Suprapubic skin (tissue), 4 donors: Measurements from ENCODE around the gene PTPRJ.

ENCODE experiments used
- EP300 ChIP-seq: sonication (generic); formaldehyde crosslinking; IDR thresholded peaks from one replicate; pipeline ENCODE4 v1.6.1; 2017; ENCODE audit warnings: antibody characterized with exemption
- POLR2AphosphoS5 ChIP-seq, 3 donors: sonication (generic); formaldehyde crosslinking; IDR thresholded peaks; one replicate each; pipeline ENCODE4 v1.6.1; 2017; ENCODE audit warnings: antibody characterized with exemption in 3 of 3
- TF ChIP-seq, protein P1 (sequence below), 2 donors: fragments of 200-600 bp in 1 of 2; fragments of 450-650 bp in 1 of 2; sonication (generic) in 1 of 2; IDR thresholded peaks; one replicate each; pipeline ENCODE4 v1.5.1; 2016 to 2019; ENCODE audit warnings: antibody characterized with exemption in 2 of 2, mild to moderate bottlenecking in 1 of 2, moderate library complexity in 1 of 2

DNA sequence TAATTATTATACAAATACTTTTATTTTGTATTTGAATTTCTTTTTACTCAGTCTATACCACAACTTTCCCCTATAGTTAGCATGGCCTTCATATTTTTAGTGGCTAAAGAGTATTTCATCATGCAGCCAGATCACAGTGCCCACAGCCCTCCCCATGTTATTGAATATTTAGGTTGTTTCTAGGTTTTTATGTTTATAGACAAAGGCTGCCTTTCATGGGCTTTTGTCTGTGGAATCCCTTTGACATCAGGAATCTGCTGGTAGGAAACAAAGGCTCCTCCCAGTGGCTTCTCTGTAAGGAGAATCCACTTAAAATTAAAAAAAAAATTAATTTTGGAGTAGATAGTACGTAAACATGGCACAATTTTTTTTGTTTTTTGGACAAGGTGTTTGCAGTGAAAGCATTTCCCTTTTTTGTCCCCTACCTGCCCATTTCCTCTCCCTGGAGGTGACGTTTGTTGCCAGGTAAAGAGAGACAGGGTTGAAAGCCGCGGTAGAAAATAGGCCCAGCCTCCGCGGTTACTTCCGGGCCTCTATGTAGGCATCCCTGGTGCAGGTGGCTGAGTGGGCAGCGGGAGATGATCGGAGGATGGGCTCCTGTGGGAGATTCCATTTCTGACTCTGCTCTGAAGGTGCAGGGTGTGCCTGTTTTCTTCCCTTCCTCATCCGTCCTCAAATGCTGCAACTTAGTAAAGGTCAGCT, 154.0 kb downstream of the PTPRJ start:
- TF ChIP-seq, protein P1, sequence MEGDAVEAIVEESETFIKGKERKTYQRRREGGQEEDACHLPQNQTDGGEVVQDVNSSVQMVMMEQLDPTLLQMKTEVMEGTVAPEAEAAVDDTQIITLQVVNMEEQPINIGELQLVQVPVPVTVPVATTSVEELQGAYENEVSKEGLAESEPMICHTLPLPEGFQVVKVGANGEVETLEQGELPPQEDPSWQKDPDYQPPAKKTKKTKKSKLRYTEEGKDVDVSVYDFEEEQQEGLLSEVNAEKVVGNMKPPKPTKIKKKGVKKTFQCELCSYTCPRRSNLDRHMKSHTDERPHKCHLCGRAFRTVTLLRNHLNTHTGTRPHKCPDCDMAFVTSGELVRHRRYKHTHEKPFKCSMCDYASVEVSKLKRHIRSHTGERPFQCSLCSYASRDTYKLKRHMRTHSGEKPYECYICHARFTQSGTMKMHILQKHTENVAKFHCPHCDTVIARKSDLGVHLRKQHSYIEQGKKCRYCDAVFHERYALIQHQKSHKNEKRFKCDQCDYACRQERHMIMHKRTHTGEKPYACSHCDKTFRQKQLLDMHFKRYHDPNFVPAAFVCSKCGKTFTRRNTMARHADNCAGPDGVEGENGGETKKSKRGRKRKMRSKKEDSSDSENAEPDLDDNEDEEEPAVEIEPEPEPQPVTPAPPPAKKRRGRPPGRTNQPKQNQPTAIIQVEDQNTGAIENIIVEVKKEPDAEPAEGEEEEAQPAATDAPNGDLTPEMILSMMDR (IDR thresholded peaks at IDR 0.05), result no peak
- TF ChIP-seq EP300 (no peak), POLR2AphosphoS5 (IDR thresholded peaks at IDR 0.05) (no peak)
